Measurements from ENCODE around the gene MTCP1. TPM values are rescaled to one million over a fixed set of nuclear protein-coding genes. Genes with fewer than 3 reads are reported as not detected.

MTCP1 gene
- total and polyA plus RNA-seq, 9 of the 15 experiments (the other 6 are each of a cell fraction or from before 2014, with no cell fraction given) = 12.7 to 28.0 (median 22.9) TPM

DNA sequence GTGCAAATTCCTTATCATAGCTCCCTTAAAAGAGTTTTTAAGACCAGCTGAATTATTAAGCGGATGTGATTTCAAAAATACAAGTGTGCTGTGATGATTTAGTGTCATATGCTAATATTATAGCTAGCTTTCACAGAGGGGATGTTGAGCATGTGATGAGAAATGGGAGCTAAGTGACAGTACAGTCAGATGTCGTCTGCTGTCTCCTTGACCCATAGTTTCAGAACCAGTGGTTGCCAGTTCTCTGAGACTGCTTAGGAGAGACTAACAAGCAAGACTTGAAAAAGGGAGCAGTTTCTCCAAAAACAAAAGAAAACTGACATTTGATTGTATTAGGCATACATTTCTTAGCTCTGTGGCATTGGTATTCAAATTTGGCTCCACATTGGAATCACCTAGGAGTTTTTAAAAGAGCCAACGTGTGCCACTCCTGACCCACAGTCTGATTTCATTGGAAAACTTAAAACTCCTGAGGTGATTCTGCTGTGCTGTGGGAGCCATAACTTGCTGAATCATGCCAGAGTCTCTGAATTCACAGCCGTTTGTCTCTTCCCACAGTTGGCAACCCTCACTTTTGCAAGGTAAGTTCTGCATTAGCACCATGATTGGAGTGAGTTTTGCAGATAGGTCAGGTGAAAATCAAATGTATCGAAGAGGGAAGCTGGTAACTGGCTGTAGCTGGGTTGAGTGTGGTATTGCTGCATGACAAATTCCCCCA, 24.0 kb downstream of the MTCP1 start (continued):
- TF ChIP-seq, protein P1, sequence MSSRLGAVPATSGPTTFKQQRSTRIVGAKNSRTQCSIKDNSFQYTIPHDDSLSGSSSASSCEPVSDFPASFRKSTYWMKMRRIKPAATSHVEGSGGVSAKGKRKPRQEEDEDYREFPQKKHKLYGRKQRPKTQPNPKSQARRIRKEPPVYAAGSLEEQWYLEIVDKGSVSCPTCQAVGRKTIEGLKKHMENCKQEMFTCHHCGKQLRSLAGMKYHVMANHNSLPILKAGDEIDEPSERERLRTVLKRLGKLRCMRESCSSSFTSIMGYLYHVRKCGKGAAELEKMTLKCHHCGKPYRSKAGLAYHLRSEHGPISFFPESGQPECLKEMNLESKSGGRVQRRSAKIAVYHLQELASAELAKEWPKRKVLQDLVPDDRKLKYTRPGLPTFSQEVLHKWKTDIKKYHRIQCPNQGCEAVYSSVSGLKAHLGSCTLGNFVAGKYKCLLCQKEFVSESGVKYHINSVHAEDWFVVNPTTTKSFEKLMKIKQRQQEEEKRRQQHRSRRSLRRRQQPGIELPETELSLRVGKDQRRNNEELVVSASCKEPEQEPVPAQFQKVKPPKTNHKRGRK (tag; IDR thresholded peaks at IDR 0.05) = no peak
- TF ChIP-seq KLF10 (CRISPR knock-in tag; IDR thresholded peaks at IDR 0.05) (no peak), MAFG (tag; conservative IDR thresholded peaks at IDR 0.05) (peak; percentile 76), CEBPB (tag; IDR thresholded peaks at IDR 0.05) (no peak)
- TF ChIP-seq, protein P2, sequence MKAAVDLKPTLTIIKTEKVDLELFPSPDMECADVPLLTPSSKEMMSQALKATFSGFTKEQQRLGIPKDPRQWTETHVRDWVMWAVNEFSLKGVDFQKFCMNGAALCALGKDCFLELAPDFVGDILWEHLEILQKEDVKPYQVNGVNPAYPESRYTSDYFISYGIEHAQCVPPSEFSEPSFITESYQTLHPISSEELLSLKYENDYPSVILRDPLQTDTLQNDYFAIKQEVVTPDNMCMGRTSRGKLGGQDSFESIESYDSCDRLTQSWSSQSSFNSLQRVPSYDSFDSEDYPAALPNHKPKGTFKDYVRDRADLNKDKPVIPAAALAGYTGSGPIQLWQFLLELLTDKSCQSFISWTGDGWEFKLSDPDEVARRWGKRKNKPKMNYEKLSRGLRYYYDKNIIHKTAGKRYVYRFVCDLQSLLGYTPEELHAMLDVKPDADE (conservative IDR thresholded peaks at IDR 0.05; ENCODE audit: control insufficient read depth, low read depth, low read length) = no peak
- TF ChIP-seq, protein P3, sequence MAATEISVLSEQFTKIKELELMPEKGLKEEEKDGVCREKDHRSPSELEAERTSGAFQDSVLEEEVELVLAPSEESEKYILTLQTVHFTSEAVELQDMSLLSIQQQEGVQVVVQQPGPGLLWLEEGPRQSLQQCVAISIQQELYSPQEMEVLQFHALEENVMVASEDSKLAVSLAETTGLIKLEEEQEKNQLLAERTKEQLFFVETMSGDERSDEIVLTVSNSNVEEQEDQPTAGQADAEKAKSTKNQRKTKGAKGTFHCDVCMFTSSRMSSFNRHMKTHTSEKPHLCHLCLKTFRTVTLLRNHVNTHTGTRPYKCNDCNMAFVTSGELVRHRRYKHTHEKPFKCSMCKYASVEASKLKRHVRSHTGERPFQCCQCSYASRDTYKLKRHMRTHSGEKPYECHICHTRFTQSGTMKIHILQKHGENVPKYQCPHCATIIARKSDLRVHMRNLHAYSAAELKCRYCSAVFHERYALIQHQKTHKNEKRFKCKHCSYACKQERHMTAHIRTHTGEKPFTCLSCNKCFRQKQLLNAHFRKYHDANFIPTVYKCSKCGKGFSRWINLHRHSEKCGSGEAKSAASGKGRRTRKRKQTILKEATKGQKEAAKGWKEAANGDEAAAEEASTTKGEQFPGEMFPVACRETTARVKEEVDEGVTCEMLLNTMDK (IDR thresholded peaks at IDR 0.05; ENCODE audit: borderline replicate concordance, insufficient read depth, low read depth, low read length, poor library complexity, severe bottlenecking) = no peak
